ENCODE measurements around the gene PADI6. TPM values are rescaled to one million over a fixed set of nuclear protein-coding genes. Genes with fewer than 3 reads are reported as not detected.

PADI6 gene
- total and polyA plus RNA-seq, 10 of the 15 experiments (the other 5 are each of a cell fraction or from before 2014, with no cell fraction given) = not detected

GRCh38 chr1:17442841-17443240 is 70.8 kb downstream of the PADI6 start:
- BruUV-seq (replicated peaks) = no TSS peak
- H3K4me2 ChIP-seq (ENCODE audit: control insufficient read depth, insufficient read depth) = no peak overlapping the region
- peaks cover 15% of the 10 kb centered on the region for H3K79me2 ChIP-seq (ENCODE audit: control insufficient read depth, insufficient read depth, low read length)
- H4K20me1 ChIP-seq (ENCODE audit: control insufficient read depth, insufficient read depth) = no peaks in the 10 kb centered on the region
- no peak overlapping the region for H3K4me3 ChIP-seq
- no peak overlapping the region for H2AFZ ChIP-seq (ENCODE audit: control insufficient read depth, low read depth, low read length)
- H3K27me3 ChIP-seq (replicated peaks in 1 of 2; ENCODE audit: control insufficient read depth in 2 of 2, insufficient read depth in 2 of 2, low read length in 1 of 2) = no peaks in the 10 kb centered on the region
- 76% methylated on average over 6 of the region's 6 CpGs for WGBS (ENCODE audit: insufficient coverage, insufficient replicate concordance, low lambda C conversion rate, missing lambda C conversion rate)
- RAD21 ChIA-PET (ENCODE audit: unreplicated experiment) = interaction anchor here (1.0 kb wide), 1 partner anchor 9 kb away, joined by 3 read pairs; no protein-coding TSS in a partner anchor
- no peak overlapping the region for H3K27ac ChIP-seq (ENCODE audit: control insufficient read depth, insufficient read depth)
- intact Hi-C loops (cut with micrococcal nuclease; ENCODE audit: unreplicated experiment) (no loop called here), in situ Hi-C loops (cut with MboI) (no loop called here)
- POLR2A ChIA-PET = interaction anchor here (0.6 kb wide), 1 partner anchor 94 kb away, joined by 3 read pairs; no protein-coding TSS in a partner anchor
- peaks cover 17% of the 10 kb centered on the region for H3K4me1 ChIP-seq (ENCODE audit: control insufficient read depth, insufficient read depth, low read length)
- FAIRE-seq = no peak
- CTCF ChIA-PET = interaction anchor here (0.9 kb wide), 1 partner anchor 9 kb away, joined by 3 read pairs; no protein-coding TSS in a partner anchor
- H3K9me3 ChIP-seq (replicated peaks; ENCODE audit: control insufficient read depth, insufficient read depth, low read length) = no peaks in the 10 kb centered on the region
- no peak overlapping the region for H3K9ac ChIP-seq (ENCODE audit: control insufficient read depth, insufficient read depth, low read length)
- no peak for TF ChIP-seq E2F4 (IDR thresholded peaks at IDR 0.05; ENCODE audit: low read depth, low read length)
- no peak for TF ChIP-seq ATF2 (IDR thresholded peaks at IDR 0.05; ENCODE audit: low read length)
- TF ChIP-seq MYB (IDR thresholded peaks at IDR 0.05; ENCODE audit: borderline replicate concordance, low read depth, low read length) = no peak
- DNase-seq (ENCODE audit: low read depth, low spot score) = no peak
- no peak for ATAC-seq
- SMC1A ChIA-PET (ENCODE audit: uncharacterized antibody, unreplicated experiment) = no interaction called here
- H3K36me3 ChIP-seq (ENCODE audit: control insufficient read depth in 2 of 2, insufficient read depth in 2 of 2, low read length in 1 of 2) = no peaks in the 10 kb centered on the region

GRCh38 chr1:17447501-17447992 is 75.6 kb downstream of the PADI6 start:
- no peak overlapping the region for H3K27ac ChIP-seq (ENCODE audit: control insufficient read depth, insufficient read depth)
- ChIA-PET POLR2A (no interaction called here), RAD21 (ENCODE audit: unreplicated experiment) (interaction anchor here (1.1 kb wide), 1 partner anchor 10 kb away, joined by 4 read pairs; no protein-coding TSS in a partner anchor), SMC1A (ENCODE audit: uncharacterized antibody, unreplicated experiment) (interaction anchor here (0.9 kb wide), 1 partner anchor 15 kb away, joined by 3 read pairs; no protein-coding TSS in a partner anchor), CTCF (no interaction called here)
- WGBS (ENCODE audit: insufficient coverage, insufficient replicate concordance, low lambda C conversion rate, missing lambda C conversion rate) = 77% methylated on average over 12 of the region's 12 CpGs
- H3K9ac ChIP-seq (ENCODE audit: control insufficient read depth, insufficient read depth, low read length) = no peak overlapping the region
- no peaks in the 10 kb centered on the region for H3K79me2 ChIP-seq (ENCODE audit: control insufficient read depth, insufficient read depth, low read length)
- no peak overlapping the region for H3K4me3 ChIP-seq
- no TSS peak for BruUV-seq (replicated peaks)
- H3K4me1 ChIP-seq (ENCODE audit: control insufficient read depth, insufficient read depth, low read length) = peaks cover 10% of the 10 kb centered on the region
- no peaks in the 10 kb centered on the region for H3K27me3 ChIP-seq (replicated peaks in 1 of 2; ENCODE audit: control insufficient read depth in 2 of 2, insufficient read depth in 2 of 2, low read length in 1 of 2)
- H2AFZ ChIP-seq (ENCODE audit: control insufficient read depth, low read depth, low read length) = no peak overlapping the region
- H3K9me3 ChIP-seq (replicated peaks; ENCODE audit: control insufficient read depth, insufficient read depth, low read length) = no peaks in the 10 kb centered on the region
- intact Hi-C loops (cut with micrococcal nuclease; ENCODE audit: unreplicated experiment) (no loop called here), in situ Hi-C loops (cut with MboI) (no loop called here)
- H3K36me3 ChIP-seq (ENCODE audit: control insufficient read depth in 2 of 2, insufficient read depth in 2 of 2, low read length in 1 of 2) = no peaks in the 10 kb centered on the region
- no peak for FAIRE-seq
- H4K20me1 ChIP-seq (ENCODE audit: control insufficient read depth, insufficient read depth) = no peaks in the 10 kb centered on the region
- no peak overlapping the region for H3K4me2 ChIP-seq (ENCODE audit: control insufficient read depth, insufficient read depth)
- no peak for ATAC-seq
- no peak for DNase-seq (ENCODE audit: low read depth, low spot score)
- TF ChIP-seq FOS (IDR thresholded peaks at IDR 0.05; ENCODE audit: borderline replicate concordance, extremely low read depth, insufficient read length) = no peak
- TF ChIP-seq SIN3A (IDR thresholded peaks at IDR 0.05; ENCODE audit: low read depth, low read length) = no peak
- TF ChIP-seq POU2F2 (IDR thresholded peaks at IDR 0.05; ENCODE audit: borderline replicate concordance, low read depth, low read length) = no peak
- no peak for TF ChIP-seq CHD1 (IDR thresholded peaks at IDR 0.05; ENCODE audit: low read depth, low read length)
- TF ChIP-seq ZBTB40 (IDR thresholded peaks at IDR 0.05; ENCODE audit: borderline replicate concordance) = no peak
- no peak for TF ChIP-seq MXI1 (IDR thresholded peaks at IDR 0.05; ENCODE audit: low read depth, low read length)
- TF ChIP-seq IKZF1 (conservative IDR thresholded peaks at IDR 0.05) = no peak
- no peak for TF ChIP-seq SREBF1 (IDR thresholded peaks at IDR 0.05; ENCODE audit: low read length)
